Parathyroid adenoma (tissue), 2 donors: Measurements from ENCODE around the gene NPAS2.

Experiments used
- H2AFZ ChIP-seq: fragments of 300-600 bp; sonication (generic); one replicate; pipeline ENCODE4 v1.7.0; 2017; ENCODE audit warnings: antibody characterized with exemption, mild to moderate bottlenecking
- H3K27ac ChIP-seq: fragments of 300-600 bp; sonication (generic); one replicate; pipeline ENCODE4 v1.7.0; 2017
- H3K27me3 ChIP-seq: fragments of 300-600 bp; sonication (generic); one replicate; pipeline ENCODE4 v1.7.0; 2017; ENCODE audit warnings: low read length; ENCODE audit not compliant: control insufficient read depth, insufficient read depth
- H3K36me3 ChIP-seq: fragments of 300-600 bp; sonication (generic); one replicate; pipeline ENCODE4 v1.7.0; 2017; ENCODE audit warnings: low read length; ENCODE audit not compliant: control insufficient read depth, insufficient read depth
- H3K4me1 ChIP-seq: fragments of 300-600 bp; sonication (generic); one replicate; pipeline ENCODE4 v1.7.0; 2017; ENCODE audit warnings: control low read depth
- H3K4me2 ChIP-seq: fragments of 300-600 bp; sonication (generic); one replicate; pipeline ENCODE4 v1.7.0; 2017; ENCODE audit warnings: low read length
- H3K4me3 ChIP-seq: fragments of 300-600 bp; sonication (generic); one replicate; pipeline ENCODE4 v1.7.0; 2017; ENCODE audit warnings: low read depth, low read length
- H3K79me2 ChIP-seq: fragments of 300-600 bp; sonication (generic); one replicate; pipeline ENCODE4 v1.7.0; 2017; ENCODE audit warnings: control low read depth
- H3K9ac ChIP-seq: fragments of 300-600 bp; sonication (generic); one replicate; pipeline ENCODE4 v1.7.0; 2017; ENCODE audit warnings: mild to moderate bottlenecking
- H3K9me3 ChIP-seq: fragments of 300-600 bp; sonication (generic); one replicate; pipeline ENCODE4 v1.7.0; 2017; ENCODE audit warnings: low read length; ENCODE audit not compliant: control insufficient read depth
- CTCF ChIP-seq: fragments of 300-600 bp; sonication (generic); IDR thresholded peaks from one replicate; pipeline ENCODE4 v1.7.0; 2017; ENCODE audit warnings: antibody characterized with exemption, mild to moderate bottlenecking
- donor health status: primary hyperparathyroidism.

The NPAS2 gene

DNA sequence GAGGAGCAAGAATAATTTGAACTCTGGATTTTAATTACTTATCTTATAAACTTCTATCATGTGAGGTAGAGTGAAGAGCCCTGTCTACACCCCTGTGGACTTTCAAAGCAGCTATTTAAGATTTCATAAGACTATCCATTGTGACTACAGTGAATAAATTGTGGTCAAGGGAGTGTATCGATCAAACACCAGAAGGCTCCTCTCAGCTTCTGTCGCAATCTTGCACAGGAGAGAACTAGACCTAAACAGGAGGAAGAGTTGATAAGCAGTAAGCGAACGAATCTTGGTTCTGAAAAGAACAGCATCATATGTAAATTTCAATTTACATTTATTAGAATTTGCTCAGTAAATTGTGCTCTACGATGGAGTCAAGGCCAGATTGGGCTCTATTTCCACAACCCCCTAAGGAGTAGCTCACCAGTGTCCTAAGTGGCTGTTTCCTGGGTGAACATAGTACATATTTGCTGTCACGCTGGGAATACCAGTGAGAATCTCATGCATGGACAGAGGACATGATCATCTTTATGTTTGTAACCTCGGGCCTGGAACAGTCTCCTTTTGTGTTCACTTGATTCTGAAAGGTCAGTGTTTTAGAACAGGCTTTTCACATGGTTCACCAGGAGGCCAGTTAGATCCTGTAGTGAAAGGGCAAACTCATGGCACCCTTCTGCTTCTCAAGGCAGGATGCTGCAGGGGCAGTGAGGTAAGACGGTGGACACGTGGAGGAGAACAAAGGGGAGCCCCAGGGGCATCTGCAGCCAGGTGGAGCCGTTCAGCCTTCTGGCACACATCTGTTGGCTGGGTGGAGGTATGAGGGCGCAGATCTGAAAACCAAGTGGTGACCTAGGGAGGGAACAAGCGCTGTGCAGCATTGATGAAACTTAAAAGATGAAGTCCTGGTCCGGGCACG lies 33.3 kb downstream of the NPAS2 start:
- no peaks in the 10 kb centered on the region for H3K79me2 ChIP-seq
- H3K36me3 ChIP-seq: no peaks in the 10 kb centered on the region
- H3K4me2 ChIP-seq: no peak overlapping the region
- H3K4me3 ChIP-seq: no peak overlapping the region
- H3K4me1 ChIP-seq: no peaks in the 10 kb centered on the region
- H3K9me3 ChIP-seq: no peaks in the 10 kb centered on the region
- no peaks in the 10 kb centered on the region for H3K27me3 ChIP-seq
- no peak overlapping the region for H3K9ac ChIP-seq
- no peak for TF ChIP-seq CTCF
- no peak overlapping the region for H2AFZ ChIP-seq
- H3K27ac ChIP-seq: no peak overlapping the region

- Histone ChIP-seq H3K27me3 (no peaks in the 10 kb centered on the region), H3K79me2 (no peaks in the 10 kb centered on the region), H3K9ac (no peak overlapping the region), H3K36me3 (no peaks in the 10 kb centered on the region), H3K4me1 (no peaks in the 10 kb centered on the region), H2AFZ (no peak overlapping the region), H3K4me2 (no peak overlapping the region), H3K4me3 (no peak overlapping the region), H3K27ac (no peak overlapping the region), H3K9me3 (no peaks in the 10 kb centered on the region)
- TF ChIP-seq CTCF: no peak
Observed at GRCh38 chr2:100853909-100854810, 34.2 kb downstream of the NPAS2 start.

- Histone ChIP-seq H2AFZ (no peak overlapping the region), H3K9me3 (no peaks in the 10 kb centered on the region), H3K4me1 (no peaks in the 10 kb centered on the region), H3K4me3 (no peak overlapping the region), H3K4me2 (no peak overlapping the region), H3K36me3 (no peaks in the 10 kb centered on the region), H3K27ac (no peak overlapping the region), H3K27me3 (no peaks in the 10 kb centered on the region), H3K79me2 (no peaks in the 10 kb centered on the region), H3K9ac (no peak overlapping the region)
- TF ChIP-seq CTCF: no peak
Observed at GRCh38 chr2:100855084-100855483, 35.1 kb downstream of the NPAS2 start.

- Histone ChIP-seq H2AFZ (no peak overlapping the region), H3K36me3 (no peaks in the 10 kb centered on the region), H3K27ac (no peak overlapping the region), H3K4me3 (no peak overlapping the region), H3K4me1 (no peaks in the 10 kb centered on the region), H3K9me3 (no peaks in the 10 kb centered on the region), H3K79me2 (no peaks in the 10 kb centered on the region), H3K4me2 (no peak overlapping the region), H3K27me3 (no peaks in the 10 kb centered on the region), H3K9ac (no peak overlapping the region)
- no peak for TF ChIP-seq CTCF
Observed at GRCh38 chr2:100855606-100856005, 35.7 kb downstream of the NPAS2 start.
